ENCODE measurements around the gene RAB14. TPM values are rescaled to one million over a fixed set of nuclear protein-coding genes. Genes with fewer than 3 reads are reported as not detected.

Gene RAB14
- polyA plus RNA-seq, 1 of the 3 experiments (the other 2 are of a cell fraction) = 17.4 TPM

DNA sequence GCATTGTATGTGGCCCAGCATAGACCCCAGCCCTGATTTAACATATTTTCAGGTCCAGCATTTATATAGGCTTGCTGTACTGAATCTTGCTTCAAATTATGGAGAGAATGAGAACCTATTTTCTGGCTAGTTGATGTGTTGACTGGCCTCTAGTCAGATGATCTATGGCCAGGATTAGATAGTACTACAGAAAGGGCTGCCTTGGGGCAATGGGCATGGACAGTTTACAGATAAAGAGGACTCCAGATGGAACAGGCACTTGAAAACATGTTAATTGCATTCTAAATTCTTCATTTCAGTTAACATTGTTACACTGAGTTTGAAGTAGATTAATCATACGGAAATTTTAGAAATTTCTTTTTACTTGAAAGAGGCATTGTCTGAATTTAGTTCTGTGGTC is 61.5 kb downstream of the RAB14 start:
- CTCF ChIA-PET = interaction anchor here (1.7 kb wide), 1 partner anchor 18 kb away, joined by 4 read pairs; no protein-coding TSS in a partner anchor
- no peak overlapping the region for H2AFZ ChIP-seq (ENCODE audit: low read depth)
- whole genome bisulfite sequencing (ENCODE audit: low lambda C conversion rate) = 89% methylated on average over 1 of the region's 1 CpG
- DNase-seq = peak; percentile 33
- no peaks in the 10 kb centered on the region for H3K27me3 ChIP-seq (ENCODE audit: insufficient read depth)
- POLR2A ChIA-PET = no interaction called here
- TF ChIP-seq RFX5 (IDR thresholded peaks at IDR 0.05; ENCODE audit: low read length) (no peak), RCOR1 (IDR thresholded peaks at IDR 0.05; ENCODE audit: low read length) (0 out of 2 replicates have a peak, but pooled peaks have one; percentile 34)
- no peak overlapping the region for H3K27ac ChIP-seq (ENCODE audit: low read depth in 2 of 2, low read length in 1 of 2)
- H3K4me1 ChIP-seq (ENCODE audit: control insufficient read depth in 1 of 2, insufficient read depth in 2 of 2, low read depth in 1 of 2, low read length in 1 of 2) = no peaks in the 10 kb centered on the region; a peak in 1 of 4 replicates
- H4K20me1 ChIP-seq (ENCODE audit: insufficient read depth) = no peaks in the 10 kb centered on the region
- no peak overlapping the region for H3K4me2 ChIP-seq
- no peaks in the 10 kb centered on the region for H3F3A ChIP-seq (replicated peaks; ENCODE audit: insufficient read depth)
- peaks cover 60 to 69% of the 10 kb centered on the region in 2 experiments for H3K36me3 ChIP-seq (replicated peaks in 1 of 2; ENCODE audit: control insufficient read depth in 1 of 2, insufficient read depth in 2 of 2, low read length in 1 of 2)
- H3K4me3 ChIP-seq (ENCODE audit: low read depth in 2 of 2, low read length in 1 of 2) = no peak overlapping the region
- no peaks in the 10 kb centered on the region for H3K9me3 ChIP-seq
- no peaks in the 10 kb centered on the region for H3K9me2 ChIP-seq
- H3K9ac ChIP-seq = no peak overlapping the region
- no peaks in the 10 kb centered on the region for H3K79me2 ChIP-seq (ENCODE audit: insufficient read depth)

DNA sequence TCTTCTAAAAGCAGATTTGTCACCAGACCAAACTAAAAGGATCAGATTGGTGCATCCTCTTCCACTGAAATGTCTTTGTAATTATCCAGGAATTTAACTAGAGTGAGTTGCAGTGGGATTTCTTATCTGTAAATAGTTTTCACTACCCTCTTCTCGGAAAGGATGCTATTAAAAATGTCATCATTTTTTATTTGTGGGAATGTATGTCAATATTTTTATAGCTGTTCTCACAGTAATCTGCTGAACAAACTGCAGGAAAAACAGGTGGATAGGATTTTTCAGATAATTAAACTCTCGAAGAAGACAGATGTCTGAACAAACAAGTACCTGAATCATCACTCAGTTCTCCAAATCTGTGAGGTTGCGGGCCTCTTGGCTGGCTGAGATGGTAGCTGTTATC is 62.7 kb downstream of the RAB14 start:
- Histone ChIP-seq H2AFZ (ENCODE audit: low read depth) (no peak overlapping the region), H3K79me2 (ENCODE audit: insufficient read depth) (no peaks in the 10 kb centered on the region), H3K27ac (ENCODE audit: low read depth in 2 of 2, low read length in 1 of 2) (no peak overlapping the region), H3K9me2 (no peaks in the 10 kb centered on the region), H3F3A (replicated peaks; ENCODE audit: insufficient read depth) (no peaks in the 10 kb centered on the region), H3K36me3 (replicated peaks in 1 of 2; ENCODE audit: control insufficient read depth in 1 of 2, insufficient read depth in 2 of 2, low read length in 1 of 2) (peaks cover 50 to 60% of the 10 kb centered on the region in 2 experiments), H3K27me3 (ENCODE audit: insufficient read depth) (no peaks in the 10 kb centered on the region), H3K4me3 (ENCODE audit: low read depth in 2 of 2, low read length in 1 of 2) (no peak overlapping the region), H3K9me3 (no peaks in the 10 kb centered on the region), H4K20me1 (ENCODE audit: insufficient read depth) (no peaks in the 10 kb centered on the region), H3K4me2 (no peak overlapping the region), H3K9ac (no peak overlapping the region), H3K4me1 (ENCODE audit: control insufficient read depth in 1 of 2, insufficient read depth in 2 of 2, low read depth in 1 of 2, low read length in 1 of 2) (no peaks in the 10 kb centered on the region; a peak in 1 of 4 replicates)
- ChIA-PET CTCF (interaction anchor here (1.6 to 1.7 kb wide), 2 partner anchors 17 to 153 kb away, joined by 3 to 4 read pairs; no protein-coding TSS in a partner anchor), POLR2A (no interaction called here)
- WGBS (ENCODE audit: low lambda C conversion rate) = 94% methylated on average over 3 of the region's 3 CpGs
- no peak for DNase-seq
- no peak for TF ChIP-seq RFX5 (IDR thresholded peaks at IDR 0.05; ENCODE audit: low read length)
- TF ChIP-seq MXI1 (IDR thresholded peaks at IDR 0.05; ENCODE audit: low read depth, low read length) = no peak
- no peak for TF ChIP-seq GABPA (IDR thresholded peaks at IDR 0.05; ENCODE audit: low read depth)
- no peak for TF ChIP-seq RCOR1 (IDR thresholded peaks at IDR 0.05; ENCODE audit: low read length)
- TF ChIP-seq FOXM1 (IDR thresholded peaks at IDR 0.05; ENCODE audit: low read depth) = no peak
- TF ChIP-seq EP300 (IDR thresholded peaks at IDR 0.05; ENCODE audit: borderline replicate concordance in 1 of 2, low read depth in 1 of 2, low read length in 1 of 2) = no peak
- TF ChIP-seq, protein P1, sequence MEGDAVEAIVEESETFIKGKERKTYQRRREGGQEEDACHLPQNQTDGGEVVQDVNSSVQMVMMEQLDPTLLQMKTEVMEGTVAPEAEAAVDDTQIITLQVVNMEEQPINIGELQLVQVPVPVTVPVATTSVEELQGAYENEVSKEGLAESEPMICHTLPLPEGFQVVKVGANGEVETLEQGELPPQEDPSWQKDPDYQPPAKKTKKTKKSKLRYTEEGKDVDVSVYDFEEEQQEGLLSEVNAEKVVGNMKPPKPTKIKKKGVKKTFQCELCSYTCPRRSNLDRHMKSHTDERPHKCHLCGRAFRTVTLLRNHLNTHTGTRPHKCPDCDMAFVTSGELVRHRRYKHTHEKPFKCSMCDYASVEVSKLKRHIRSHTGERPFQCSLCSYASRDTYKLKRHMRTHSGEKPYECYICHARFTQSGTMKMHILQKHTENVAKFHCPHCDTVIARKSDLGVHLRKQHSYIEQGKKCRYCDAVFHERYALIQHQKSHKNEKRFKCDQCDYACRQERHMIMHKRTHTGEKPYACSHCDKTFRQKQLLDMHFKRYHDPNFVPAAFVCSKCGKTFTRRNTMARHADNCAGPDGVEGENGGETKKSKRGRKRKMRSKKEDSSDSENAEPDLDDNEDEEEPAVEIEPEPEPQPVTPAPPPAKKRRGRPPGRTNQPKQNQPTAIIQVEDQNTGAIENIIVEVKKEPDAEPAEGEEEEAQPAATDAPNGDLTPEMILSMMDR (IDR thresholded peaks at IDR 0.05) = no peak
- TF ChIP-seq CHD2 (IDR thresholded peaks at IDR 0.05; ENCODE audit: low read length, partially characterized antibody) = no peak
- TF ChIP-seq NFIC (IDR thresholded peaks at IDR 0.05; ENCODE audit: borderline replicate concordance) = no peak
- no peak for TF ChIP-seq SMC3 (IDR thresholded peaks at IDR 0.05; ENCODE audit: low read depth, low read length)
- TF ChIP-seq YY1 (IDR thresholded peaks at IDR 0.05; ENCODE audit: low read depth) = no peak
- TF ChIP-seq RXRA (IDR thresholded peaks at IDR 0.05; ENCODE audit: borderline replicate concordance, low read depth) = no peak
- TF ChIP-seq, protein P2, sequence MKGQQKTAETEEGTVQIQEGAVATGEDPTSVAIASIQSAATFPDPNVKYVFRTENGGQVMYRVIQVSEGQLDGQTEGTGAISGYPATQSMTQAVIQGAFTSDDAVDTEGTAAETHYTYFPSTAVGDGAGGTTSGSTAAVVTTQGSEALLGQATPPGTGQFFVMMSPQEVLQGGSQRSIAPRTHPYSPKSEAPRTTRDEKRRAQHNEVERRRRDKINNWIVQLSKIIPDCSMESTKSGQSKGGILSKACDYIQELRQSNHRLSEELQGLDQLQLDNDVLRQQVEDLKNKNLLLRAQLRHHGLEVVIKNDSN (IDR thresholded peaks at IDR 0.05; ENCODE audit: borderline replicate concordance, low read depth) = no peak
- no peak for TF ChIP-seq EZH2phosphoT487 (IDR thresholded peaks at IDR 0.05; ENCODE audit: borderline replicate concordance, low read depth)
- no peak for TF ChIP-seq TAF1 (IDR thresholded peaks at IDR 0.05; ENCODE audit: borderline replicate concordance, low read depth, low read length)
- TF ChIP-seq, protein P3, sequence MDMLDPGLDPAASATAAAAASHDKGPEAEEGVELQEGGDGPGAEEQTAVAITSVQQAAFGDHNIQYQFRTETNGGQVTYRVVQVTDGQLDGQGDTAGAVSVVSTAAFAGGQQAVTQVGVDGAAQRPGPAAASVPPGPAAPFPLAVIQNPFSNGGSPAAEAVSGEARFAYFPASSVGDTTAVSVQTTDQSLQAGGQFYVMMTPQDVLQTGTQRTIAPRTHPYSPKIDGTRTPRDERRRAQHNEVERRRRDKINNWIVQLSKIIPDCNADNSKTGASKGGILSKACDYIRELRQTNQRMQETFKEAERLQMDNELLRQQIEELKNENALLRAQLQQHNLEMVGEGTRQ (IDR thresholded peaks at IDR 0.05; ENCODE audit: borderline replicate concordance, low read depth, low read length) = no peak
- TF ChIP-seq, protein P4, sequence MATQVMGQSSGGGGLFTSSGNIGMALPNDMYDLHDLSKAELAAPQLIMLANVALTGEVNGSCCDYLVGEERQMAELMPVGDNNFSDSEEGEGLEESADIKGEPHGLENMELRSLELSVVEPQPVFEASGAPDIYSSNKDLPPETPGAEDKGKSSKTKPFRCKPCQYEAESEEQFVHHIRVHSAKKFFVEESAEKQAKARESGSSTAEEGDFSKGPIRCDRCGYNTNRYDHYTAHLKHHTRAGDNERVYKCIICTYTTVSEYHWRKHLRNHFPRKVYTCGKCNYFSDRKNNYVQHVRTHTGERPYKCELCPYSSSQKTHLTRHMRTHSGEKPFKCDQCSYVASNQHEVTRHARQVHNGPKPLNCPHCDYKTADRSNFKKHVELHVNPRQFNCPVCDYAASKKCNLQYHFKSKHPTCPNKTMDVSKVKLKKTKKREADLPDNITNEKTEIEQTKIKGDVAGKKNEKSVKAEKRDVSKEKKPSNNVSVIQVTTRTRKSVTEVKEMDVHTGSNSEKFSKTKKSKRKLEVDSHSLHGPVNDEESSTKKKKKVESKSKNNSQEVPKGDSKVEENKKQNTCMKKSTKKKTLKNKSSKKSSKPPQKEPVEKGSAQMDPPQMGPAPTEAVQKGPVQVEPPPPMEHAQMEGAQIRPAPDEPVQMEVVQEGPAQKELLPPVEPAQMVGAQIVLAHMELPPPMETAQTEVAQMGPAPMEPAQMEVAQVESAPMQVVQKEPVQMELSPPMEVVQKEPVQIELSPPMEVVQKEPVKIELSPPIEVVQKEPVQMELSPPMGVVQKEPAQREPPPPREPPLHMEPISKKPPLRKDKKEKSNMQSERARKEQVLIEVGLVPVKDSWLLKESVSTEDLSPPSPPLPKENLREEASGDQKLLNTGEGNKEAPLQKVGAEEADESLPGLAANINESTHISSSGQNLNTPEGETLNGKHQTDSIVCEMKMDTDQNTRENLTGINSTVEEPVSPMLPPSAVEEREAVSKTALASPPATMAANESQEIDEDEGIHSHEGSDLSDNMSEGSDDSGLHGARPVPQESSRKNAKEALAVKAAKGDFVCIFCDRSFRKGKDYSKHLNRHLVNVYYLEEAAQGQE (IDR thresholded peaks at IDR 0.05; ENCODE audit: low read depth, low read length) = no peak
- no peak for TF ChIP-seq FOXJ3 (CRISPR knock-in tag; IDR thresholded peaks at IDR 0.05)
- TF ChIP-seq SIN3A (IDR thresholded peaks at IDR 0.05; ENCODE audit: borderline replicate concordance, low read depth, low read length) = no peak

All from SK-N-SH (cell line).